Neural cell (in vitro differentiated cells): ENCODE measurements around the gene TSHR. TPM values are rescaled to one million over a fixed set of nuclear protein-coding genes. Genes with fewer than 3 reads are reported as not detected.

ENCODE experiments used
- H2AFZ ChIP-seq: fragments of 200-600, 300-800 bp; sonication (generic), shearing (Covaris generic); 2 replicates; pipeline ENCODE4 v1.6.0; 2014; ENCODE audit warnings: low read depth, mild to moderate bottlenecking, antibody characterized with exemption, low read length, moderate library complexity
- H3F3A ChIP-seq: fragments of 200-600 bp; shearing (Covaris generic); 2 replicates; pipeline ENCODE4 v1.6.1; 2016; ENCODE audit warnings: mild to moderate bottlenecking, moderate library complexity, mixed read lengths, antibody characterized with exemption, low read length; ENCODE audit not compliant: insufficient read depth, poor library complexity, severe bottlenecking
- H3K27ac ChIP-seq: fragments of 200-600, 300-800 bp; sonication (generic), shearing (Covaris generic); 2 replicates; pipeline ENCODE4 v1.5.1; 2014; ENCODE audit warnings: mild to moderate bottlenecking, low read length, moderate library complexity
- H3K27me3 ChIP-seq: fragments of 300-800, 200-600 bp; sonication (generic), shearing (Covaris generic); 2 replicates; pipeline ENCODE4 v1.6.0; 2014; ENCODE audit warnings: mild to moderate bottlenecking, low read depth, low read length, moderate library complexity; ENCODE audit not compliant: insufficient read depth
- H3K36me3 ChIP-seq: fragments of 300-800, 200-600 bp; sonication (generic), shearing (Covaris generic); 2 replicates; pipeline ENCODE4 v1.5.1; 2014; ENCODE audit warnings: mild to moderate bottlenecking, antibody characterized with exemption, low read length, moderate library complexity; ENCODE audit not compliant: insufficient read depth
- H3K4me2 ChIP-seq: fragments of 300-800, 200-600 bp; sonication (generic), shearing (Covaris generic); 2 replicates; pipeline ENCODE4 v1.6.0; 2014; ENCODE audit warnings: mild to moderate bottlenecking, low read length
- H3K4me3 ChIP-seq: fragments of 300-800, 200-600 bp; sonication (generic), shearing (Covaris generic); 2 replicates; pipeline ENCODE4 v1.5.1; 2014; ENCODE audit warnings: mild to moderate bottlenecking, low read length, moderate library complexity
- H3K79me2 ChIP-seq: fragments of 200-600 bp; shearing (Covaris generic); replicated peaks from 2 replicates; pipeline ENCODE4 v1.6.0; 2014; ENCODE audit warnings: mild to moderate bottlenecking, low read length, moderate library complexity; ENCODE audit not compliant: insufficient read depth
- H3K9ac ChIP-seq: fragments of 300-800, 200-600 bp; sonication (generic), shearing (Covaris generic); 2 replicates; pipeline ENCODE4 v1.6.1; 2016; ENCODE audit warnings: mild to moderate bottlenecking, low read length, mixed read lengths
- H3K9me2 ChIP-seq: fragments of 200-600 bp; shearing (Covaris generic); 2 replicates; pipeline ENCODE4 v1.6.1; 2016; ENCODE audit warnings: mild to moderate bottlenecking, low read length, mixed read lengths; ENCODE audit not compliant: insufficient read depth
- H3K9me3 ChIP-seq: fragments of 200-600, 300-800 bp; sonication (generic), shearing (Covaris generic); 2 replicates; pipeline ENCODE4 v1.6.1; 2016; ENCODE audit warnings: mild to moderate bottlenecking, mixed run types, low read length, moderate library complexity, mixed read lengths
- H4K20me1 ChIP-seq: fragments of 200-600 bp; shearing (Covaris generic); 2 replicates; pipeline ENCODE4 v1.6.1; 2016; ENCODE audit warnings: mild to moderate bottlenecking, mixed run types; ENCODE audit not compliant: insufficient read depth
- EP300 ChIP-seq: fragments of 450-650 bp; conservative IDR thresholded peaks from 2 replicates; pipeline ENCODE4 v1.6.1; 2014; ENCODE audit warnings: antibody characterized with exemption, mild to moderate bottlenecking, moderate library complexity; ENCODE audit not compliant: poor library complexity, severe bottlenecking
- EZH2 ChIP-seq: fragments of 200-600, 300-800 bp; shearing (Covaris generic), sonication (generic); IDR thresholded peaks from 2 replicates; pipeline ENCODE4 v1.6.1; 2014; ENCODE audit warnings: antibody characterized with exemption, low read length, borderline replicate concordance, mild to moderate bottlenecking; ENCODE audit not compliant: insufficient read depth, poor library complexity, severe bottlenecking
- MXI1 ChIP-seq: fragments of 450-650 bp; conservative IDR thresholded peaks from 2 replicates; pipeline ENCODE4 v1.6.1; 2014; ENCODE audit warnings: antibody characterized with exemption, mild to moderate bottlenecking; ENCODE audit not compliant: poor library complexity, severe bottlenecking
- POLR2AphosphoS5 ChIP-seq: IDR thresholded peaks from 2 replicates; pipeline ENCODE4 v1.6.1; 2012
- RAD21 ChIP-seq: fragments of 450-650 bp; conservative IDR thresholded peaks from 2 replicates; pipeline ENCODE4 v1.6.1; 2014; ENCODE audit warnings: antibody characterized with exemption, mild to moderate bottlenecking, moderate library complexity
- SMC3 ChIP-seq: fragments of 450-650 bp; conservative IDR thresholded peaks from 2 replicates; pipeline ENCODE4 v1.6.1; 2014; ENCODE audit warnings: antibody characterized with exemption, mild to moderate bottlenecking, moderate library complexity; ENCODE audit not compliant: poor library complexity
- TAF1 ChIP-seq: IDR thresholded peaks from 2 replicates; pipeline ENCODE4 v1.6.1; 2012; ENCODE audit warnings: low read depth
- polyA plus RNA-seq: library from polyadenylated mRNA; depleted of rRNA; stranded (reverse); fragments of >200 nt; gene quantifications from 2 replicates; pipeline ENCODE4 v1.2.3, GENCODE V29; 2014
- TF ChIP-seq, protein P1 (sequence below): fragments of 450-650 bp; IDR thresholded peaks from 2 replicates; pipeline ENCODE4 v1.5.1; 2014; ENCODE audit warnings: antibody characterized with exemption, mild to moderate bottlenecking, moderate library complexity; ENCODE audit not compliant: poor library complexity, severe bottlenecking
- TF ChIP-seq, protein P2 (sequence below): IDR thresholded peaks from 2 replicates; pipeline ENCODE4 v1.6.1; 2012; ENCODE audit warnings: borderline replicate concordance

Gene TSHR
- polyA plus RNA-seq, 1 donor from 2014 or later, result not detected

DNA sequence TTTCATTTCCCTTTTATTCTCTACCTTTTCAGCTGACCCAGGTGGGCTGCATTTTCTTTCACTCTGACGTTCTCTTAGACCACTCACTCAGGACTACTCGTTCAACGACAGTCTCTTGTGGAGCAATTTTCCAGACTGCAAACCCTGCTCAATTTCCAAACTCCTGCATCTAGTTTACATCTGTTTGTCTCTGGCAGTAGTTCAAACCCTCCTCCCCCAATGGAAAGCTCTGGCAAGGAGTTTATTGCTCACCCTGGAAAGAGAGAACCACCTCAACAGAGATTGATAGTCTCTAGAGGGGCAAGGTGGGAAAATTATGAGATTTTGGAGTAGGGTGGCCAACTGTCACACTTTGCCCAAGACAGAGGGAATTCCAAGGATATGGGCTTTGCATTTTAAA lies 130.2 kb downstream of the TSHR start:
- no peaks in the 10 kb centered on the region for H4K20me1 ChIP-seq
- H3K79me2 ChIP-seq, result no peaks in the 10 kb centered on the region
- H3K27ac ChIP-seq, result no peak overlapping the region
- H3K4me3 ChIP-seq, result no peak overlapping the region
- TF ChIP-seq EP300 (no peak), TAF1 (no peak), MXI1 (no peak), POLR2AphosphoS5 (no peak), SMC3 (no peak), RAD21 (no peak), EZH2 (no peak)
- TF ChIP-seq, protein P1, sequence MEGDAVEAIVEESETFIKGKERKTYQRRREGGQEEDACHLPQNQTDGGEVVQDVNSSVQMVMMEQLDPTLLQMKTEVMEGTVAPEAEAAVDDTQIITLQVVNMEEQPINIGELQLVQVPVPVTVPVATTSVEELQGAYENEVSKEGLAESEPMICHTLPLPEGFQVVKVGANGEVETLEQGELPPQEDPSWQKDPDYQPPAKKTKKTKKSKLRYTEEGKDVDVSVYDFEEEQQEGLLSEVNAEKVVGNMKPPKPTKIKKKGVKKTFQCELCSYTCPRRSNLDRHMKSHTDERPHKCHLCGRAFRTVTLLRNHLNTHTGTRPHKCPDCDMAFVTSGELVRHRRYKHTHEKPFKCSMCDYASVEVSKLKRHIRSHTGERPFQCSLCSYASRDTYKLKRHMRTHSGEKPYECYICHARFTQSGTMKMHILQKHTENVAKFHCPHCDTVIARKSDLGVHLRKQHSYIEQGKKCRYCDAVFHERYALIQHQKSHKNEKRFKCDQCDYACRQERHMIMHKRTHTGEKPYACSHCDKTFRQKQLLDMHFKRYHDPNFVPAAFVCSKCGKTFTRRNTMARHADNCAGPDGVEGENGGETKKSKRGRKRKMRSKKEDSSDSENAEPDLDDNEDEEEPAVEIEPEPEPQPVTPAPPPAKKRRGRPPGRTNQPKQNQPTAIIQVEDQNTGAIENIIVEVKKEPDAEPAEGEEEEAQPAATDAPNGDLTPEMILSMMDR, result no peak
- TF ChIP-seq, protein P2, sequence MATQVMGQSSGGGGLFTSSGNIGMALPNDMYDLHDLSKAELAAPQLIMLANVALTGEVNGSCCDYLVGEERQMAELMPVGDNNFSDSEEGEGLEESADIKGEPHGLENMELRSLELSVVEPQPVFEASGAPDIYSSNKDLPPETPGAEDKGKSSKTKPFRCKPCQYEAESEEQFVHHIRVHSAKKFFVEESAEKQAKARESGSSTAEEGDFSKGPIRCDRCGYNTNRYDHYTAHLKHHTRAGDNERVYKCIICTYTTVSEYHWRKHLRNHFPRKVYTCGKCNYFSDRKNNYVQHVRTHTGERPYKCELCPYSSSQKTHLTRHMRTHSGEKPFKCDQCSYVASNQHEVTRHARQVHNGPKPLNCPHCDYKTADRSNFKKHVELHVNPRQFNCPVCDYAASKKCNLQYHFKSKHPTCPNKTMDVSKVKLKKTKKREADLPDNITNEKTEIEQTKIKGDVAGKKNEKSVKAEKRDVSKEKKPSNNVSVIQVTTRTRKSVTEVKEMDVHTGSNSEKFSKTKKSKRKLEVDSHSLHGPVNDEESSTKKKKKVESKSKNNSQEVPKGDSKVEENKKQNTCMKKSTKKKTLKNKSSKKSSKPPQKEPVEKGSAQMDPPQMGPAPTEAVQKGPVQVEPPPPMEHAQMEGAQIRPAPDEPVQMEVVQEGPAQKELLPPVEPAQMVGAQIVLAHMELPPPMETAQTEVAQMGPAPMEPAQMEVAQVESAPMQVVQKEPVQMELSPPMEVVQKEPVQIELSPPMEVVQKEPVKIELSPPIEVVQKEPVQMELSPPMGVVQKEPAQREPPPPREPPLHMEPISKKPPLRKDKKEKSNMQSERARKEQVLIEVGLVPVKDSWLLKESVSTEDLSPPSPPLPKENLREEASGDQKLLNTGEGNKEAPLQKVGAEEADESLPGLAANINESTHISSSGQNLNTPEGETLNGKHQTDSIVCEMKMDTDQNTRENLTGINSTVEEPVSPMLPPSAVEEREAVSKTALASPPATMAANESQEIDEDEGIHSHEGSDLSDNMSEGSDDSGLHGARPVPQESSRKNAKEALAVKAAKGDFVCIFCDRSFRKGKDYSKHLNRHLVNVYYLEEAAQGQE, result no peak
- no peak overlapping the region for H3K9ac ChIP-seq
- H3F3A ChIP-seq, result no peaks in the 10 kb centered on the region
- no peaks in the 10 kb centered on the region for H3K9me3 ChIP-seq
- H2AFZ ChIP-seq, result no peak overlapping the region
- H3K9me2 ChIP-seq, result no peaks in the 10 kb centered on the region
- no peaks in the 10 kb centered on the region for H3K27me3 ChIP-seq
- H3K4me2 ChIP-seq, result no peak overlapping the region
- H3K36me3 ChIP-seq, result no peaks in the 10 kb centered on the region

DNA sequence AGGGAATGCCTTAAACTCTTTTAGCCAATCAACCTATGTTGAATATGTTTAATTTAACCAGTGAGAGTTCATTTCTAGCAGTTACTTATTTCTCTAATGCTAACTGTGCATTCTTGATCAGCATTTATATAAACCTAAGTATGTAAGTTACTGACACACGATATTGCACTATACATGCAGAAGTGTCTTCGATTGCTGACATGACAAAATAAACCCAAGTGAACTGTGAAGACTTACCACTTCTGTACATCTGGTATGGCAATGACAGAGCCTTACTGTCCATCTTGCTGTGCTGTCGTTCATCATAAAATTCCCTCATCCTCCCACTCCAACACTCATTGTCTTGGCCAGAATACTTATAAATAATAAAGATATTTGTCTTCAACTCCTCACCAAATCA lies 131.8 kb downstream of the TSHR start:
- Histone ChIP-seq H3K9me3 (no peaks in the 10 kb centered on the region), H3K27ac (no peak overlapping the region), H3K27me3 (no peaks in the 10 kb centered on the region)

More for the DNA sequence above, 131.8 kb downstream of the TSHR start:
- TF ChIP-seq TAF1, result no peak
- no peak for TF ChIP-seq EZH2
- TF ChIP-seq, protein P2, result no peak
- TF ChIP-seq MXI1, result no peak
- no peak for TF ChIP-seq EP300
- TF ChIP-seq RAD21, result no peak
- TF ChIP-seq SMC3, result no peak
- TF ChIP-seq, protein P1, result no peak
- TF ChIP-seq POLR2AphosphoS5, result no peak
- Histone ChIP-seq H3K36me3 (no peaks in the 10 kb centered on the region), H3F3A (no peaks in the 10 kb centered on the region), H3K79me2 (no peaks in the 10 kb centered on the region), H3K4me2 (no peak overlapping the region), H3K4me3 (no peak overlapping the region), H2AFZ (no peak overlapping the region), H3K9ac (no peak overlapping the region), H4K20me1 (no peaks in the 10 kb centered on the region), H3K9me2 (no peaks in the 10 kb centered on the region)
